Trophoblast cell (in vitro differentiated cells and primary cell): ENCODE measurements around the gene PELI2.

ENCODE experiments used
- DNase-seq, 2 donors: peaks; one replicate each; pipeline ENCODE4 v3.0.0-alpha.2; 2016
- H2AFZ ChIP-seq: 2 replicates; pipeline ENCODE4 v1.6.1; 2013; ENCODE audit warnings: low read length, moderate library complexity, mild to moderate bottlenecking; ENCODE audit not compliant: insufficient read depth, poor library complexity
- H2AK5ac ChIP-seq: 2 replicates; pipeline ENCODE4 v1.6.1; 2013; ENCODE audit warnings: mild to moderate bottlenecking, low read length
- H2BK120ac ChIP-seq: 2 replicates; pipeline ENCODE4 v1.6.1; 2013; ENCODE audit warnings: low read length, mild to moderate bottlenecking, moderate library complexity; ENCODE audit not compliant: insufficient read depth, poor library complexity
- H2BK12ac ChIP-seq: 2 replicates; pipeline ENCODE4 v1.6.1; 2013; ENCODE audit warnings: mild to moderate bottlenecking, low read length, moderate library complexity
- H2BK5ac ChIP-seq: 2 replicates; pipeline ENCODE4 v1.6.1; 2013; ENCODE audit warnings: low read length, low read depth, moderate library complexity, mild to moderate bottlenecking; ENCODE audit not compliant: poor library complexity
- H3K14ac ChIP-seq: 2 replicates; pipeline ENCODE4 v1.6.1; 2013; ENCODE audit warnings: mild to moderate bottlenecking, low read length
- H3K18ac ChIP-seq: 2 replicates; pipeline ENCODE4 v1.6.1; 2013; ENCODE audit warnings: mild to moderate bottlenecking, low read length
- H3K23ac ChIP-seq: 2 replicates; pipeline ENCODE4 v1.6.1; 2013; ENCODE audit warnings: low read length
- H3K27ac ChIP-seq: 2 replicates; pipeline ENCODE4 v1.5.1; 2013; ENCODE audit warnings: low read depth, mild to moderate bottlenecking, inconsistent platforms, low read length, moderate library complexity
- H3K27me3 ChIP-seq: 2 replicates; pipeline ENCODE4 v1.6.1; 2013; ENCODE audit warnings: inconsistent platforms, mild to moderate bottlenecking, low read length, moderate library complexity; ENCODE audit not compliant: insufficient read depth
- H3K36me3 ChIP-seq, 2 experiments: 1 replicate in 1 of 2; 2 replicates in 1 of 2; pipeline ENCODE4 v1.6.1; 2013; ENCODE audit warnings: low read length in 2 of 2, mild to moderate bottlenecking in 2 of 2, moderate library complexity in 1 of 2; ENCODE audit not compliant: insufficient read depth in 2 of 2, control insufficient read depth in 1 of 2
- H3K4ac ChIP-seq: 2 replicates; pipeline ENCODE4 v1.6.1; 2013; ENCODE audit warnings: low read depth, mild to moderate bottlenecking, low read length, moderate library complexity
- H3K4me1 ChIP-seq, 2 experiments: 1 replicate in 1 of 2; 2 replicates in 1 of 2; pipeline ENCODE4 v1.6.1; 2013; ENCODE audit warnings: low read length in 2 of 2, mild to moderate bottlenecking in 2 of 2, moderate library complexity in 1 of 2; ENCODE audit not compliant: insufficient read depth in 2 of 2, control insufficient read depth in 1 of 2
- H3K4me2 ChIP-seq: 2 replicates; pipeline ENCODE4 v1.6.1; 2013; ENCODE audit warnings: inconsistent platforms, mild to moderate bottlenecking, low read length, moderate library complexity
- H3K4me3 ChIP-seq: 2 replicates; pipeline ENCODE4 v1.5.1; 2013; ENCODE audit warnings: mild to moderate bottlenecking, low read depth, low read length, inconsistent platforms
- H3K79me1 ChIP-seq: one replicate; pipeline ENCODE4 v1.6.1; 2013; ENCODE audit warnings: low read length
- H3K79me2 ChIP-seq: 2 replicates; pipeline ENCODE4 v1.6.1; 2013; ENCODE audit warnings: low read length, mild to moderate bottlenecking; ENCODE audit not compliant: control insufficient read depth, insufficient read depth, poor library complexity
- H3K9ac ChIP-seq: 2 replicates; pipeline ENCODE4 v1.6.1; 2013; ENCODE audit warnings: mild to moderate bottlenecking, low read length
- H3K9me3 ChIP-seq: 2 replicates; pipeline ENCODE4 v1.6.1; 2013; ENCODE audit warnings: low read depth, mild to moderate bottlenecking, control low read depth, inconsistent platforms, low read length; ENCODE audit not compliant: insufficient read depth
- H4K12ac ChIP-seq: 2 replicates; pipeline ENCODE4 v1.6.1; 2013; ENCODE audit warnings: low read depth, mild to moderate bottlenecking, low read length, moderate library complexity
- H4K8ac ChIP-seq: 2 replicates; pipeline ENCODE4 v1.6.1; 2013; ENCODE audit warnings: low read depth, mild to moderate bottlenecking, low read length, moderate library complexity
- H4K91ac ChIP-seq: one replicate; pipeline ENCODE4 v1.6.1; 2013; ENCODE audit warnings: low read depth, mild to moderate bottlenecking, low read length, moderate library complexity
- WGBS: extraction: QIAGEN DNeasy Blood & Tissue Kit; methylation state at CpG from one replicate; pipeline ENCODE4 v1.1.7; 2013; ENCODE audit warnings: missing lambda C conversion rate; ENCODE audit not compliant: insufficient read length, insufficient coverage; ENCODE audit errors: extremely low coverage; 5-methylcytosine and 5-hydroxymethylcytosine counted together

PELI2 gene

GRCh38 chr14:56100556-56100955 lies 17.7 kb upstream of the PELI2 start:
- Histone ChIP-seq H2AFZ (no peak overlapping the region), H3K4ac (no peak overlapping the region), H3K4me2 (no peak overlapping the region), H4K8ac (no peak overlapping the region), H3K27me3 (no peaks in the 10 kb centered on the region), H3K27ac (no peak overlapping the region), H2BK120ac (no peak overlapping the region), H3K36me3 (no peaks in the 10 kb centered on the region), H3K23ac (no peak overlapping the region), H4K91ac (no peak overlapping the region), H3K4me3 (no peak overlapping the region), H2AK5ac (no peak overlapping the region), H3K18ac (no peak overlapping the region), H3K79me1 (no peaks in the 10 kb centered on the region), H3K9ac (no peak overlapping the region), H3K9me3 (no peaks in the 10 kb centered on the region), H3K79me2 (no peaks in the 10 kb centered on the region), H2BK12ac (no peak overlapping the region), H2BK5ac (no peak overlapping the region), H3K14ac (no peak overlapping the region), H4K12ac (no peak overlapping the region), H3K4me1 (peaks cover 0 to 3% of the 10 kb centered on the region in 2 experiments)
- DNase-seq, result no peak
- WGBS, result no CpG with 5 or more reads among the region's 3 CpGs

DNA sequence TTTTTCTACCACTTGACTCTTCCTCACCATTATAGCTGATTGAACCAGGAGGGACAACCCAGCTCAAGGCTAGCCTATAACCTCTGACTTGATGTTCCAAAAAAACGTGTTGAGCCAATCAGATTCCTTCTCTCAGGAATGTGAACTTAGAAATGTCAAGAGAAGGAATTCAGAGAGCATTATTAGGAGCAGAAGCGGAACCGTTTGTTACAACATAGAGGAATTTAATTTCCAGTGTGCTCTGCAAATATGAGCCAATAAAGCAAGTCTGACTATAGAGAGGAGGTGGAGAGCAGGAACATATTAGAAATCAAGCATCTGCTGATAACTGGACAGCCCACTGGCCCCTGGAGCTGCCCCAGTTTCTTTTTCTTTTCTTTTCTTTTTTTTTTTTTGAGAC lies 15.3 kb upstream of the PELI2 start:
- H2BK12ac ChIP-seq, result no peak overlapping the region
- H2AFZ ChIP-seq, result no peak overlapping the region
- no peaks in the 10 kb centered on the region for H3K27me3 ChIP-seq
- H3K79me2 ChIP-seq, result no peaks in the 10 kb centered on the region
- WGBS, result no CpG with 5 or more reads among the region's 3 CpGs
- no peak overlapping the region for H3K23ac ChIP-seq
- H3K27ac ChIP-seq, result no peak overlapping the region
- no peak overlapping the region for H2AK5ac ChIP-seq
- no peak overlapping the region for H3K14ac ChIP-seq
- no peak overlapping the region for H3K4me3 ChIP-seq
- no peaks in the 10 kb centered on the region for H3K79me1 ChIP-seq
- no peak for DNase-seq
- no peak overlapping the region for H3K9ac ChIP-seq
- H2BK120ac ChIP-seq, result no peak overlapping the region
- no peak overlapping the region for H3K4ac ChIP-seq
- no peak overlapping the region for H3K4me2 ChIP-seq
- no peaks in the 10 kb centered on the region for H3K36me3 ChIP-seq
- peaks cover 0 to 3% of the 10 kb centered on the region in 2 experiments for H3K4me1 ChIP-seq
- no peak overlapping the region for H4K12ac ChIP-seq
- no peak overlapping the region for H3K18ac ChIP-seq
- no peak overlapping the region for H4K91ac ChIP-seq
- H2BK5ac ChIP-seq, result no peak overlapping the region
- H4K8ac ChIP-seq, result no peak overlapping the region
- H3K9me3 ChIP-seq, result no peaks in the 10 kb centered on the region

DNA sequence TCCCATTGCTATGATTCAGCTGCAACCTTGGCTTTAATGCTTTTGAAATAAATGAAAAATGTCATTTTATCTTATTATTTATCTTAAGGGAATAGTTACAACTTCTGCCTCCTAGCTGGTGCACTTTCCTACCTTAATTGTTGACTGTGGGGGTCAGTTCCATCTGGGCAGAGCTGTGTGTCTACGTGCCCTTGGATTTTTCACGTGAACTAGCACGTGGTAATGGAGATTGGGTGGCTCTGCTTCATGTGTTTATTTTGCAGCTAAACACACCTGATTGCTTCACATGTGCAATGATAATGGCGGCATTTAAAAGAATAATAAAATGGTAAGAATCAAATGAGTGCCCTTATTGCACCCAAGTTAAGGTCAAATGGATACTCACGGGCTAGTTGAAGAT lies 10.6 kb upstream of the PELI2 start:
- no peaks in the 10 kb centered on the region for H3K9me3 ChIP-seq
- no peak overlapping the region for H3K18ac ChIP-seq
- H2BK120ac ChIP-seq, result no peak overlapping the region
- no peaks in the 10 kb centered on the region for H3K27me3 ChIP-seq
- H2BK12ac ChIP-seq, result no peak overlapping the region
- H3K36me3 ChIP-seq, result no peaks in the 10 kb centered on the region
- H3K27ac ChIP-seq, result no peak overlapping the region
- H4K12ac ChIP-seq, result no peak overlapping the region
- no peak overlapping the region for H4K8ac ChIP-seq
- no peak overlapping the region for H2AFZ ChIP-seq
- WGBS, result no CpG with 5 or more reads among the region's 5 CpGs
- H4K91ac ChIP-seq, result no peak overlapping the region
- no peak overlapping the region for H3K4me2 ChIP-seq
- no peak overlapping the region for H3K14ac ChIP-seq
- no peak for DNase-seq
- no peaks in the 10 kb centered on the region for H3K79me1 ChIP-seq
- no peak overlapping the region for H3K23ac ChIP-seq
- no peak overlapping the region for H2BK5ac ChIP-seq
- H3K4me3 ChIP-seq, result no peak overlapping the region
- peaks cover 0 to 3% of the 10 kb centered on the region in 2 experiments for H3K4me1 ChIP-seq
- no peaks in the 10 kb centered on the region for H3K79me2 ChIP-seq
- H3K4ac ChIP-seq, result no peak overlapping the region
- no peak overlapping the region for H3K9ac ChIP-seq
- no peak overlapping the region for H2AK5ac ChIP-seq

DNA sequence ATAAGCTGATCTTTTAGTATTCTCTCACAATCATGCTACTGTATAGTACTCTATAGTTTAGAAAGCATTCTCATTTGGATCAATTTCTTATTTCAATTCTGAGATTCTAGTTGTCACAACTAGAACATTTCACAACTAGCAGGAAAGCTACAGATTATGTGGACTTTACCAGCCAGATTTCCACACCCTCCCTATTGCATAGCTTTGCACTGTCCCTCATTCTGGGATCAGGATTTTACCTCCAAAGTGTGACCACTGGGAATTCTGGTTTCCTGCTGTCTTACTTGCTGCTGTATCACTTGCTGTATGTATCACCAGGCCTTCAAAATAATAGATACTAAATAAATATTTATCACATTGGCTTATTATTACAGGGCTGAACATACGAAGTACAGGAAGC lies 10.2 kb upstream of the PELI2 start:
- no peak overlapping the region for H4K8ac ChIP-seq
- no peak overlapping the region for H3K18ac ChIP-seq
- no peak overlapping the region for H3K4me3 ChIP-seq
- peaks cover 0 to under 1% of the 10 kb centered on the region in 2 experiments for H3K4me1 ChIP-seq
- no peak overlapping the region for H3K9ac ChIP-seq
- no peak overlapping the region for H2AFZ ChIP-seq
- no CpG with 5 or more reads among the region's 1 CpG for WGBS
- H2BK5ac ChIP-seq, result no peak overlapping the region
- H3K79me2 ChIP-seq, result no peaks in the 10 kb centered on the region
- H3K14ac ChIP-seq, result no peak overlapping the region
- no peak overlapping the region for H3K23ac ChIP-seq
- H4K91ac ChIP-seq, result no peak overlapping the region
- no peak overlapping the region for H2AK5ac ChIP-seq
- H3K4ac ChIP-seq, result no peak overlapping the region
- no peaks in the 10 kb centered on the region for H3K36me3 ChIP-seq
- H3K27ac ChIP-seq, result no peak overlapping the region
- no peak overlapping the region for H3K4me2 ChIP-seq
- H4K12ac ChIP-seq, result no peak overlapping the region
- no peak for DNase-seq
- no peaks in the 10 kb centered on the region for H3K9me3 ChIP-seq
- no peak overlapping the region for H2BK12ac ChIP-seq
- H3K79me1 ChIP-seq, result no peaks in the 10 kb centered on the region
- no peak overlapping the region for H2BK120ac ChIP-seq
- H3K27me3 ChIP-seq, result no peaks in the 10 kb centered on the region
